GM21447 (cell line): Measurements from ENCODE around the gene P2RX3.
"Not testable (repeated sequence)": the region's sequence is repeated elsewhere in the genome, so short reads cannot be mapped to it uniquely, and the experiment has no call there.

Source experiments
- ATAC-seq: cut with Tn5 transposase; IDR thresholded peaks from one replicate; pipeline ENCODE4 v1.9.1; 2021; ENCODE audit not compliant: unreplicated experiment

Gene P2RX3

GRCh38 chr11:57394203-57394965, 56.2 kb downstream of the P2RX3 start:
- ATAC-seq, result no peak

- ATAC-seq, result no peak
Observed at GRCh38 chr11:57395905-57396623, 57.9 kb downstream of the P2RX3 start.

- ATAC-seq, result no peak
Observed at GRCh38 chr11:57396744-57397143, 58.6 kb downstream of the P2RX3 start.

- no peak for ATAC-seq
Observed at GRCh38 chr11:57397394-57397990, 59.3 kb downstream of the P2RX3 start.

- ATAC-seq, result no peak
Observed at GRCh38 chr11:57399221-57399620, 61.1 kb downstream of the P2RX3 start.

GRCh38 chr11:57399972-57400578, 61.9 kb downstream of the P2RX3 start:
- ATAC-seq, result no peak

GRCh38 chr11:57402188-57403002, 64.2 kb downstream of the P2RX3 start:
- no peak for ATAC-seq

GRCh38 chr11:57403003-57403801, 65.0 kb downstream of the P2RX3 start:
- not testable (repeated sequence) for ATAC-seq

- no peak for ATAC-seq
Observed at GRCh38 chr11:57403802-57404147, 65.6 kb downstream of the P2RX3 start.

- ATAC-seq, result no peak
Observed at GRCh38 chr11:57405271-57405860, 67.2 kb downstream of the P2RX3 start.

- ATAC-seq, result peak; percentile 88
Observed at GRCh38 chr11:57406337-57406904, 68.3 kb downstream of the P2RX3 start.

- no peak for ATAC-seq
Observed at GRCh38 chr11:57407010-57407920, 69.1 kb downstream of the P2RX3 start.

- no peak for ATAC-seq
Observed at GRCh38 chr11:57407941-57408475, 69.9 kb downstream of the P2RX3 start.

GRCh38 chr11:57408771-57409170, 70.6 kb downstream of the P2RX3 start:
- ATAC-seq, result no peak

- no peak for ATAC-seq
Observed at GRCh38 chr11:57409321-57410100, 71.4 kb downstream of the P2RX3 start.

- no peak for ATAC-seq
Observed at GRCh38 chr11:57410287-57410686, 72.1 kb downstream of the P2RX3 start.

- no peak for ATAC-seq
Observed at GRCh38 chr11:57413681-57414080, 75.5 kb downstream of the P2RX3 start.
